Measurements from ENCODE around the gene PAM16.

The PAM16 gene

GRCh38 chr16:4361033-4361943 lies 10.2 kb upstream of the PAM16 start:
- H3K4me1 ChIP-seq (ENCODE audit: control insufficient read depth, insufficient read depth, low read length, poor library complexity, severe bottlenecking), result no peaks in the 10 kb centered on the region
- H3K4me3 ChIP-seq (ENCODE audit: insufficient read depth, low read depth, low read length, poor library complexity, severe bottlenecking), result no peak overlapping the region
- H3K9me3 ChIP-seq (ENCODE audit: control insufficient read depth, low read length), result no peaks in the 10 kb centered on the region
- no peaks in the 10 kb centered on the region for H3K27me3 ChIP-seq (replicated peaks; ENCODE audit: control insufficient read depth, insufficient read depth, low read length, poor library complexity, severe bottlenecking)
- no peak overlapping the region for H3K27ac ChIP-seq (ENCODE audit: insufficient read depth, low read length, poor library complexity, severe bottlenecking)
- H3K36me3 ChIP-seq (ENCODE audit: control insufficient read depth, insufficient read depth, low read length), result peaks cover 84% of the 10 kb centered on the region
- no peak for DNase-seq

- Histone ChIP-seq H3K9me3 (ENCODE audit: control insufficient read depth, low read length) (no peaks in the 10 kb centered on the region), H3K27ac (ENCODE audit: insufficient read depth, low read length, poor library complexity, severe bottlenecking) (no peak overlapping the region), H3K27me3 (replicated peaks; ENCODE audit: control insufficient read depth, insufficient read depth, low read length, poor library complexity, severe bottlenecking) (no peaks in the 10 kb centered on the region), H3K4me1 (ENCODE audit: control insufficient read depth, insufficient read depth, low read length, poor library complexity, severe bottlenecking) (no peaks in the 10 kb centered on the region), H3K36me3 (ENCODE audit: control insufficient read depth, insufficient read depth, low read length) (peaks cover 77% of the 10 kb centered on the region), H3K4me3 (ENCODE audit: insufficient read depth, low read depth, low read length, poor library complexity, severe bottlenecking) (no peak overlapping the region)
- no peak for DNase-seq
These were observed 9.5 kb upstream of the PAM16 start for GRCh38 chr16:4360538-4361021.

- no peaks in the 10 kb centered on the region for H3K4me1 ChIP-seq (ENCODE audit: control insufficient read depth, insufficient read depth, low read length, poor library complexity, severe bottlenecking)
- H3K4me3 ChIP-seq (ENCODE audit: insufficient read depth, low read depth, low read length, poor library complexity, severe bottlenecking), result no peak overlapping the region
- H3K9me3 ChIP-seq (ENCODE audit: control insufficient read depth, low read length), result no peaks in the 10 kb centered on the region
- H3K27me3 ChIP-seq (replicated peaks; ENCODE audit: control insufficient read depth, insufficient read depth, low read length, poor library complexity, severe bottlenecking), result no peaks in the 10 kb centered on the region
- H3K36me3 ChIP-seq (ENCODE audit: control insufficient read depth, insufficient read depth, low read length), result peaks cover 76% of the 10 kb centered on the region
- H3K27ac ChIP-seq (ENCODE audit: insufficient read depth, low read length, poor library complexity, severe bottlenecking), result no peak overlapping the region
- DNase-seq, result no peak
These were observed 8.8 kb upstream of the PAM16 start for GRCh38 chr16:4359914-4360313.

GRCh38 chr16:4358831-4359561 lies 7.9 kb upstream of the PAM16 start:
- Histone ChIP-seq H3K4me1 (ENCODE audit: control insufficient read depth, insufficient read depth, low read length, poor library complexity, severe bottlenecking) (no peaks in the 10 kb centered on the region), H3K4me3 (ENCODE audit: insufficient read depth, low read depth, low read length, poor library complexity, severe bottlenecking) (no peak overlapping the region), H3K27me3 (replicated peaks; ENCODE audit: control insufficient read depth, insufficient read depth, low read length, poor library complexity, severe bottlenecking) (no peaks in the 10 kb centered on the region), H3K36me3 (ENCODE audit: control insufficient read depth, insufficient read depth, low read length) (peaks cover 76% of the 10 kb centered on the region), H3K9me3 (ENCODE audit: control insufficient read depth, low read length) (no peaks in the 10 kb centered on the region), H3K27ac (ENCODE audit: insufficient read depth, low read length, poor library complexity, severe bottlenecking) (no peak overlapping the region)
- DNase-seq, result peak; percentile 31 to 51 (median 37)

- Histone ChIP-seq H3K27ac (ENCODE audit: insufficient read depth, low read length, poor library complexity, severe bottlenecking) (no peak overlapping the region), H3K36me3 (ENCODE audit: control insufficient read depth, insufficient read depth, low read length) (peaks cover 73% of the 10 kb centered on the region), H3K4me1 (ENCODE audit: control insufficient read depth, insufficient read depth, low read length, poor library complexity, severe bottlenecking) (no peaks in the 10 kb centered on the region), H3K27me3 (replicated peaks; ENCODE audit: control insufficient read depth, insufficient read depth, low read length, poor library complexity, severe bottlenecking) (no peaks in the 10 kb centered on the region), H3K4me3 (ENCODE audit: insufficient read depth, low read depth, low read length, poor library complexity, severe bottlenecking) (no peak overlapping the region), H3K9me3 (ENCODE audit: control insufficient read depth, low read length) (no peaks in the 10 kb centered on the region)
- no peak for DNase-seq
These were observed 7.1 kb upstream of the PAM16 start for GRCh38 chr16:4358236-4358635.

GRCh38 chr16:4356820-4357219 lies 5.7 kb upstream of the PAM16 start:
- H3K27me3 ChIP-seq (replicated peaks; ENCODE audit: control insufficient read depth, insufficient read depth, low read length, poor library complexity, severe bottlenecking), result no peaks in the 10 kb centered on the region
- no peak for DNase-seq
- peaks cover 59% of the 10 kb centered on the region for H3K36me3 ChIP-seq (ENCODE audit: control insufficient read depth, insufficient read depth, low read length)
- H3K4me3 ChIP-seq (ENCODE audit: insufficient read depth, low read depth, low read length, poor library complexity, severe bottlenecking), result no peak overlapping the region
- H3K27ac ChIP-seq (ENCODE audit: insufficient read depth, low read length, poor library complexity, severe bottlenecking), result no peak overlapping the region
- H3K9me3 ChIP-seq (ENCODE audit: control insufficient read depth, low read length), result no peaks in the 10 kb centered on the region
- H3K4me1 ChIP-seq (ENCODE audit: control insufficient read depth, insufficient read depth, low read length, poor library complexity, severe bottlenecking), result no peaks in the 10 kb centered on the region

- Histone ChIP-seq H3K4me1 (ENCODE audit: control insufficient read depth, insufficient read depth, low read length, poor library complexity, severe bottlenecking) (peaks cover 12% of the 10 kb centered on the region), H3K4me3 (ENCODE audit: insufficient read depth, low read depth, low read length, poor library complexity, severe bottlenecking) (no peak overlapping the region), H3K27me3 (replicated peaks; ENCODE audit: control insufficient read depth, insufficient read depth, low read length, poor library complexity, severe bottlenecking) (no peaks in the 10 kb centered on the region), H3K36me3 (ENCODE audit: control insufficient read depth, insufficient read depth, low read length) (peaks cover 40% of the 10 kb centered on the region), H3K27ac (ENCODE audit: insufficient read depth, low read length, poor library complexity, severe bottlenecking) (no peak overlapping the region), H3K9me3 (ENCODE audit: control insufficient read depth, low read length) (no peaks in the 10 kb centered on the region)
- DNase-seq, result no peak
These were observed 3.6 kb upstream of the PAM16 start for GRCh38 chr16:4354512-4355409.

- peaks cover 12% of the 10 kb centered on the region for H3K4me1 ChIP-seq (ENCODE audit: control insufficient read depth, insufficient read depth, low read length, poor library complexity, severe bottlenecking)
- H3K4me3 ChIP-seq (ENCODE audit: insufficient read depth, low read depth, low read length, poor library complexity, severe bottlenecking), result no peak overlapping the region
- H3K9me3 ChIP-seq (ENCODE audit: control insufficient read depth, low read length), result no peaks in the 10 kb centered on the region
- no peak overlapping the region for H3K27ac ChIP-seq (ENCODE audit: insufficient read depth, low read length, poor library complexity, severe bottlenecking)
- H3K27me3 ChIP-seq (replicated peaks; ENCODE audit: control insufficient read depth, insufficient read depth, low read length, poor library complexity, severe bottlenecking), result no peaks in the 10 kb centered on the region
- no peak for DNase-seq
- peaks cover 30% of the 10 kb centered on the region for H3K36me3 ChIP-seq (ENCODE audit: control insufficient read depth, insufficient read depth, low read length)
These were observed 2.6 kb upstream of the PAM16 start for GRCh38 chr16:4353675-4354074.

- Histone ChIP-seq H3K36me3 (ENCODE audit: control insufficient read depth, insufficient read depth, low read length) (peaks cover 24% of the 10 kb centered on the region), H3K4me3 (ENCODE audit: insufficient read depth, low read depth, low read length, poor library complexity, severe bottlenecking) (no peak overlapping the region), H3K27me3 (replicated peaks; ENCODE audit: control insufficient read depth, insufficient read depth, low read length, poor library complexity, severe bottlenecking) (no peaks in the 10 kb centered on the region), H3K4me1 (ENCODE audit: control insufficient read depth, insufficient read depth, low read length, poor library complexity, severe bottlenecking) (peaks cover 12% of the 10 kb centered on the region), H3K27ac (ENCODE audit: insufficient read depth, low read length, poor library complexity, severe bottlenecking) (no peak overlapping the region), H3K9me3 (ENCODE audit: control insufficient read depth, low read length) (no peaks in the 10 kb centered on the region)
- DNase-seq, result no peak
These were observed 1.7 kb upstream of the PAM16 start for GRCh38 chr16:4352843-4353242.

Data from effector memory CD4-positive, alpha-beta T cell (primary cell).